H1 (cell line): Measurements from ENCODE around the gene AGAP1. TPM values are rescaled to one million over a fixed set of nuclear protein-coding genes. Genes with fewer than 3 reads are reported as not detected.

ENCODE experiments used
- CTCF ChIA-PET: fragments of 300-600 bp; sonication (Branson Sonifier 250); formaldehyde crosslinking; loops from one replicate; lab custom pipeline; 2021; ENCODE audit not compliant: partially characterized antibody; lab: Charles Lee
- POLR2A ChIA-PET: fragments of 300-600 bp; sonication (Branson Sonifier 250); formaldehyde crosslinking; loops from one replicate; lab custom pipeline; 2021; ENCODE audit warnings: inconsistent platforms; ENCODE audit not compliant: partially characterized antibody; lab: Charles Lee
- DNase-seq, 2 experiments: peaks; one replicate each; pipeline versions ENCODE4 v3.0.0 to v3.0.0-alpha.2; 2010 to 2022; ENCODE audit warnings: low spot score in 2 of 2, low read depth in 1 of 2, mixed read lengths in 1 of 2
- FAIRE-seq: peaks from 2 replicates; lab custom pipeline; 2011; peaks lifted over from hg19 to GRCh38; lab: Jason Lieb, UNC
- H2AFZ ChIP-seq: 2 replicates; pipeline ENCODE4 v1.8.1; 2012; ENCODE audit warnings: low read length, inconsistent platforms
- H2AK5ac ChIP-seq: 2 replicates; pipeline ENCODE4 v1.6.1; 2013; ENCODE audit warnings: low read depth, low read length
- H2BK120ac ChIP-seq: replicated peaks from 2 replicates; pipeline ENCODE3; 2013; ENCODE audit warnings: low read depth, low read length, inconsistent platforms
- H2BK12ac ChIP-seq: 2 replicates; pipeline ENCODE4 v1.6.1; 2013; ENCODE audit warnings: low read depth, low read length
- H2BK15ac ChIP-seq: 2 replicates; pipeline ENCODE4 v1.6.1; 2013; ENCODE audit warnings: low read length
- H2BK20ac ChIP-seq: 2 replicates; pipeline ENCODE4 v1.6.1; 2013; ENCODE audit warnings: low read length
- H2BK5ac ChIP-seq: 2 replicates; pipeline ENCODE4 v1.6.1; 2013; ENCODE audit warnings: low read depth, low read length
- H3K14ac ChIP-seq: 2 replicates; pipeline ENCODE4 v1.6.1; 2013; ENCODE audit warnings: inconsistent platforms; ENCODE audit not compliant: insufficient read length
- H3K18ac ChIP-seq: 2 replicates; pipeline ENCODE4 v1.6.1; 2013; ENCODE audit warnings: low read length; ENCODE audit errors: extremely low read depth
- H3K23ac ChIP-seq: 2 replicates; pipeline ENCODE4 v1.6.1; 2013; ENCODE audit warnings: inconsistent platforms; ENCODE audit not compliant: insufficient read length
- H3K23me2 ChIP-seq: 2 replicates; pipeline ENCODE4 v1.6.1; 2013; ENCODE audit warnings: low read depth, low read length
- H3K27ac ChIP-seq: 2 replicates; pipeline ENCODE4 v1.6.1; 2011; ENCODE audit warnings: low read depth, low read length, inconsistent platforms
- H3K27me3 ChIP-seq, 4 experiments: replicated peaks in 1 of 4; 1 replicate in 1 of 4; 2 replicates in 3 of 4; pipeline versions ENCODE4 v1.6.1 to v1.8.1; 2011 to 2013; ENCODE audit warnings: low read length in 3 of 4, mild to moderate bottlenecking in 3 of 4, inconsistent platforms in 2 of 4, mixed read lengths in 2 of 4, moderate library complexity in 1 of 4; ENCODE audit not compliant: control insufficient read depth in 3 of 4, insufficient read depth in 3 of 4; ENCODE audit errors: extremely low read depth in 1 of 4
- H3K36me3 ChIP-seq, 4 experiments: 2 replicates each; pipeline versions ENCODE4 v1.6.1 to v1.8.1; 2011 to 2013; ENCODE audit warnings: mild to moderate bottlenecking in 4 of 4, low read length in 3 of 4, moderate library complexity in 2 of 4, control low read depth in 1 of 4, inconsistent platforms in 1 of 4; ENCODE audit not compliant: insufficient read depth in 4 of 4, control insufficient read depth in 2 of 4
- H3K4ac ChIP-seq: replicated peaks from 2 replicates; pipeline ENCODE3; 2013; ENCODE audit warnings: low read length, low read depth, mixed read lengths, inconsistent platforms; ENCODE audit not compliant: insufficient read length
- H3K4me1 ChIP-seq, 4 experiments: replicated peaks in 1 of 4; 1 replicate in 1 of 4; 2 replicates in 3 of 4; pipeline versions ENCODE4 v1.6.1 to v1.8.1; 2011 to 2013; ENCODE audit warnings: low read length in 3 of 4, inconsistent platforms in 2 of 4, mixed read lengths in 1 of 4; ENCODE audit not compliant: insufficient read depth in 4 of 4, control insufficient read depth in 3 of 4
- H3K4me2 ChIP-seq, 2 experiments: 2 replicates each; pipeline versions ENCODE4 v1.6.1 to v1.8.1; 2011 to 2013; ENCODE audit warnings: low read depth in 2 of 2, low read length in 2 of 2, control low read depth in 1 of 2, inconsistent platforms in 1 of 2, mild to moderate bottlenecking in 1 of 2; ENCODE audit not compliant: insufficient read depth in 1 of 2
- H3K4me3 ChIP-seq, 4 experiments: fragments of 200-600, 300-600 bp in 1 of 4; sonication (generic), shearing (Covaris generic), sonication (Bioruptor Twin) in 1 of 4; 2 replicates each; pipeline versions ENCODE4 v1.5.1 to v1.8.1; 2011 to 2016; ENCODE audit warnings: low read length in 4 of 4, low read depth in 3 of 4, control low read depth in 2 of 4, inconsistent platforms in 2 of 4, mild to moderate bottlenecking in 2 of 4, mixed read lengths in 1 of 4, moderate library complexity in 1 of 4; ENCODE audit not compliant: insufficient read depth in 2 of 4; ENCODE audit errors: extremely low read depth in 1 of 4
- H3K56ac ChIP-seq: replicated peaks from 2 replicates; pipeline ENCODE3; 2013; ENCODE audit warnings: low read depth, mild to moderate bottlenecking, mixed read lengths, low read length, inconsistent platforms; ENCODE audit not compliant: insufficient read length
- H3K79me1 ChIP-seq: 2 replicates; pipeline ENCODE4 v1.6.1; 2013; ENCODE audit warnings: low read depth, low read length, control low read depth
- H3K79me2 ChIP-seq, 2 experiments: 2 replicates each; pipeline versions ENCODE4 v1.6.1 to v1.8.1; 2012 to 2013; ENCODE audit warnings: low read length in 2 of 2, mild to moderate bottlenecking in 2 of 2, inconsistent platforms in 1 of 2; ENCODE audit not compliant: insufficient read depth in 2 of 2, control insufficient read depth in 1 of 2
- H3K9ac ChIP-seq, 4 experiments: replicated peaks in 1 of 4; 1 replicate in 1 of 4; 2 replicates in 3 of 4; pipeline versions ENCODE4 v1.6.1 to v1.8.1; 2011 to 2013; ENCODE audit warnings: low read depth in 3 of 4, low read length in 3 of 4, control low read depth in 2 of 4, mild to moderate bottlenecking in 2 of 4, moderate library complexity in 2 of 4, inconsistent platforms in 1 of 4; ENCODE audit errors: extremely low read depth in 1 of 4
- H3K9me3 ChIP-seq, 2 experiments: 2 replicates each; pipeline versions ENCODE4 v1.6.1 to v1.8.1; 2012 to 2013; ENCODE audit warnings: mild to moderate bottlenecking in 2 of 2, moderate library complexity in 2 of 2, control low read depth in 1 of 2, inconsistent platforms in 1 of 2, low read depth in 1 of 2, low read length in 1 of 2, mixed read lengths in 1 of 2; ENCODE audit not compliant: insufficient read depth in 2 of 2
- H4K20me1 ChIP-seq, 2 experiments: replicated peaks in 1 of 2; 2 replicates each; pipeline versions ENCODE3 to v1.8.1; 2011 to 2013; ENCODE audit warnings: inconsistent platforms in 2 of 2, low read length in 2 of 2, mild to moderate bottlenecking in 1 of 2; ENCODE audit not compliant: insufficient read depth in 2 of 2, control insufficient read depth in 1 of 2
- H4K5ac ChIP-seq: 2 replicates; pipeline ENCODE4 v1.6.1; 2013; ENCODE audit warnings: low read length, low read depth, mixed read lengths, inconsistent platforms; ENCODE audit not compliant: insufficient read length
- H4K8ac ChIP-seq: 2 replicates; pipeline ENCODE4 v1.8.0; 2013; ENCODE audit warnings: mild to moderate bottlenecking, moderate library complexity, low read length, inconsistent platforms; ENCODE audit not compliant: insufficient read depth; ENCODE audit errors: extremely low read depth
- H4K91ac ChIP-seq: replicated peaks from 2 replicates; pipeline ENCODE3; 2013; ENCODE audit warnings: low read length, mixed read lengths, inconsistent platforms; ENCODE audit not compliant: insufficient read length
- BACH1 ChIP-seq: IDR thresholded peaks from 2 replicates; pipeline ENCODE4 v1.6.1; 2012; ENCODE audit warnings: low read length, improper control_type of control experiment
- BRCA1 ChIP-seq: IDR thresholded peaks from 2 replicates; pipeline ENCODE4 v1.6.1; 2012; ENCODE audit warnings: low read depth, low read length, improper control_type of control experiment
- CBX8 ChIP-seq: fragments of 300-800, 300-1000 bp; sonication (generic); IDR thresholded peaks from 2 replicates; pipeline ENCODE4 v1.7.1; 2016; ENCODE audit warnings: low read depth, low read length, borderline replicate concordance
- CEBPB ChIP-seq: IDR thresholded peaks from 2 replicates; pipeline ENCODE4 v1.6.1; 2012; ENCODE audit warnings: low read depth, low read length
- EP300 ChIP-seq, 2 experiments: IDR thresholded peaks; 1 replicate in 1 of 2; 2 replicates in 1 of 2; pipeline ENCODE4 v1.6.1; 2011 to 2012; ENCODE audit warnings: low read depth in 2 of 2, low read length in 2 of 2, mild to moderate bottlenecking in 2 of 2, borderline replicate concordance in 1 of 2, inconsistent platforms in 1 of 2, moderate library complexity in 1 of 2
- HDAC2 ChIP-seq, 2 experiments: fragments of 300-600 bp in 1 of 2; sonication (generic) in 1 of 2; IDR thresholded peaks; 2 replicates each; pipeline ENCODE4 v1.6.1; 2011 to 2012; ENCODE audit warnings: low read depth in 2 of 2, low read length in 2 of 2, mild to moderate bottlenecking in 2 of 2, moderate library complexity in 2 of 2, borderline replicate concordance in 1 of 2, inconsistent platforms in 1 of 2
- KDM1A ChIP-seq: fragments of 200-600, 300-600 bp; sonication (generic); IDR thresholded peaks from 2 replicates; pipeline ENCODE4 v1.7.1; 2016; ENCODE audit warnings: mild to moderate bottlenecking, low read length, borderline replicate concordance
- KDM5A ChIP-seq: fragments of 200-600 bp; IDR thresholded peaks from 2 replicates; pipeline ENCODE4 v1.7.1; 2012; ENCODE audit warnings: mild to moderate bottlenecking, low read length, inconsistent platforms, mixed read lengths
- NANOG ChIP-seq: IDR thresholded peaks from 2 replicates; pipeline ENCODE4 v1.6.1; 2011; ENCODE audit warnings: low read length, low read depth, mild to moderate bottlenecking, inconsistent platforms; ENCODE audit not compliant: insufficient read depth, poor library complexity, severe bottlenecking
- RFX5 ChIP-seq: IDR thresholded peaks from 2 replicates; pipeline ENCODE4 v1.6.1; 2011; ENCODE audit warnings: low read depth, low read length, improper control_type of control experiment, borderline replicate concordance
- RNF2 ChIP-seq: fragments of 200-900, 300-1000 bp; sonication (generic); IDR thresholded peaks from 2 replicates; pipeline ENCODE4 v1.7.1; 2016; ENCODE audit warnings: borderline replicate concordance, low read depth, mild to moderate bottlenecking, antibody characterized with exemption, low read length; ENCODE audit not compliant: poor library complexity, severe bottlenecking; ENCODE audit errors: missing control alignments
- SAP30 ChIP-seq: fragments of 300-600 bp; sonication (generic); IDR thresholded peaks from 2 replicates; pipeline ENCODE4 v1.7.1; 2012; ENCODE audit warnings: low read length, moderate library complexity, mild to moderate bottlenecking, inconsistent platforms; ENCODE audit not compliant: insufficient read depth, insufficient replicate concordance
- SRF ChIP-seq: IDR thresholded peaks from 2 replicates; pipeline ENCODE4 v1.6.1; 2011; ENCODE audit warnings: mild to moderate bottlenecking, low read depth, low read length, moderate library complexity
- TAF1 ChIP-seq: IDR thresholded peaks from 2 replicates; pipeline ENCODE4 v1.6.1; 2011; ENCODE audit warnings: mild to moderate bottlenecking, low read depth, low read length
- WGBS, 2 experiments: shearing (Covaris generic) in 1 of 2; methylation state at CpG; one replicate each; pipeline versions ENCODE4 v1.1.6 to v1.1.7; 2013 to 2015; ENCODE audit warnings: low lambda C conversion rate in 2 of 2, mixed read lengths in 2 of 2, inconsistent platforms in 1 of 2, low coverage in 1 of 2, missing lambda C conversion rate in 1 of 2; ENCODE audit not compliant: insufficient replicate concordance in 2 of 2, insufficient coverage in 1 of 2, insufficient read length in 1 of 2; ENCODE audit errors: extremely low coverage in 1 of 2, missing lambda C conversion rate in 1 of 2; 5-methylcytosine and 5-hydroxymethylcytosine counted together
- polyA plus RNA-seq, 7 experiments: library from polyadenylated mRNA; depleted of rRNA in 3 of 7; stranded (reverse) in 5 of 7; unstranded in 2 of 7; fragments of >200 nt in 5 of 7; fragments of 200-250 nt in 2 of 7; gene quantifications; 1 replicate in 5 of 7; 2 replicates in 1 of 7; 4 replicates in 1 of 7; pipeline versions ENCODE4 v1.2.1 to v1.2.3, GENCODE V29; 2011 to 2013; ENCODE audit warnings: missing spikeins in 2 of 7, mixed read lengths in 2 of 7
- total RNA-seq: library from RNA; stranded (reverse); fragmentation: NEBNext Ultra II Directional; extraction: Animal tissue kit (Norgen Biotek cat#: 25700); gene quantifications from 2 replicates; pipeline ENCODE4 v1.2.1, GENCODE V29; 2021

AGAP1 gene
- total and polyA plus RNA-seq, 2 of the 8 experiments (the other 6 are each of a cell fraction or from before 2014, with no cell fraction given): 18.1 to 39.4 TPM

DNA sequence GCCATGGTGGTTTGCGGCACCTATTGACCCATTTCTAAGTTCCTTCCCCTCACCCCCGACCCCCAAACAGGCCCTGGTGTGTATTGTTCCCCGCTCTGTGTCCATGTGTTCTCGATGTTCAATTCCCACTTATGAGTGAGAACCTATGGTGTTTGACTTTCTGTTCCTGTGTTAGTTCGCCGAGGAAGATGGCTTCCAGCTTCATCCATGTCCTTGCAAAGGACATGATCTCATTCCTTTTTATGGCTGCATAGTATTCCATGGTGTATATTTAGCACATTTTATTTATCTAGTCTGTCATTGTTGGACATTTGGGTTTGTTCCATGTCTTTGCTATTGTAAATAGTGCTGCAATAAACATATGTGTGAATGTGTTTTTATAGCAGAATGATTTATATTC lies 490.7 kb downstream of the AGAP1 start:
- no peaks in the 10 kb centered on the region for H3K9me3 ChIP-seq
- no peak overlapping the region for H2BK20ac ChIP-seq
- POLR2A ChIA-PET: no interaction called here
- WGBS, 2 experiments: 96% methylated on average over 6 of the region's 6 CpGs; no CpG with 5 or more reads in 1 of the 2 experiments
- H3K79me2 ChIP-seq: no peaks in the 10 kb centered on the region
- no peak overlapping the region for H2BK12ac ChIP-seq
- no peak overlapping the region for H3K23ac ChIP-seq
- no peak overlapping the region for H3K4me2 ChIP-seq
- H3K9ac ChIP-seq: no peak overlapping the region
- no peaks in the 10 kb centered on the region for H3K27me3 ChIP-seq
- no peak overlapping the region for H3K18ac ChIP-seq
- no peak overlapping the region for H3K56ac ChIP-seq
- no peak overlapping the region for H3K14ac ChIP-seq
- peaks cover 0 to 10% (median 5%) of the 10 kb centered on the region in 4 experiments; a peak in 6 of 7 replicates for H3K4me1 ChIP-seq
- no peaks in the 10 kb centered on the region for H4K20me1 ChIP-seq
- H3K4ac ChIP-seq: no peak overlapping the region
- H2AK5ac ChIP-seq: no peak overlapping the region
- no peak overlapping the region for H2BK120ac ChIP-seq
- no peak overlapping the region for H4K5ac ChIP-seq
- no peak overlapping the region for H2BK15ac ChIP-seq
- H2BK5ac ChIP-seq: no peak overlapping the region
- DNase-seq (no peak), FAIRE-seq (no peak)
- H4K91ac ChIP-seq: no peak overlapping the region
- no peak overlapping the region for H4K8ac ChIP-seq
- CTCF ChIA-PET: no interaction called here
- no peaks in the 10 kb centered on the region for H3K23me2 ChIP-seq
- no peaks in the 10 kb centered on the region for H3K36me3 ChIP-seq
- H3K79me1 ChIP-seq: no peaks in the 10 kb centered on the region
- H2AFZ ChIP-seq: no peak overlapping the region
- H3K27ac ChIP-seq: no peak overlapping the region
- H3K4me3 ChIP-seq: no peak overlapping the region
- TF ChIP-seq HDAC2 (IDR thresholded peaks at IDR 0.05; ENCODE audit: borderline replicate concordance in 1 of 2, low read depth in 2 of 2, low read length in 2 of 2): no peak
- no peak for TF ChIP-seq CBX8
- no peak for TF ChIP-seq SRF
- no peak for TF ChIP-seq RFX5
- no peak for TF ChIP-seq SAP30
- TF ChIP-seq BACH1: no peak
- TF ChIP-seq KDM1A: no peak
- TF ChIP-seq NANOG: no peak
- TF ChIP-seq EP300 (IDR thresholded peaks at IDR 0.05; ENCODE audit: borderline replicate concordance in 1 of 2, low read depth in 2 of 2, low read length in 2 of 2): no peak
- TF ChIP-seq TAF1: no peak
- no peak for TF ChIP-seq BRCA1
- no peak for TF ChIP-seq KDM5A
- TF ChIP-seq RNF2: no peak
- no peak for TF ChIP-seq CEBPB
